Tongue (tissue), 2 donors: ENCODE measurements around the gene SPO11. TPM values are rescaled to one million over a fixed set of nuclear protein-coding genes. Genes with fewer than 3 reads are reported as not detected.
"Not testable (repeated sequence)": the region's sequence is repeated elsewhere in the genome, so short reads cannot be mapped to it uniquely, and the experiment has no call there.

Source experiments
- DNase-seq: peaks from one replicate; pipeline ENCODE4 v3.0.0-alpha.2; 2015
- total RNA-seq: library from RNA; depleted of rRNA; stranded (reverse); fragments of >200 nt; gene quantifications from one replicate; pipeline ENCODE4 v1.2.3, GENCODE V29; 2014

SPO11 gene
- total RNA-seq, 1 donor from 2014 or later = not detected

GRCh38 chr20:57341663-57342062, 12.1 kb downstream of the SPO11 start:
- DNase-seq = no peak

- no peak for DNase-seq
Measured at GRCh38 chr20:57342829-57343228, 13.2 kb downstream of the SPO11 start.

- peak; percentile 89 for DNase-seq
Measured at GRCh38 chr20:57346477-57346876, 16.9 kb downstream of the SPO11 start.

- DNase-seq = no peak
Measured at GRCh38 chr20:57347393-57347792, 17.8 kb downstream of the SPO11 start.

GRCh38 chr20:57348200-57348921, 18.8 kb downstream of the SPO11 start:
- DNase-seq = not testable (repeated sequence)

- not testable (repeated sequence) for DNase-seq
Measured at GRCh38 chr20:57348922-57349574, 19.4 kb downstream of the SPO11 start.

GRCh38 chr20:57350081-57350710, 20.6 kb downstream of the SPO11 start:
- no peak for DNase-seq

GRCh38 chr20:57350726-57351041, 21.1 kb downstream of the SPO11 start:
- not testable (repeated sequence) for DNase-seq

- DNase-seq = peak; percentile 98
Measured at GRCh38 chr20:57351042-57351783, 21.6 kb downstream of the SPO11 start, which contains the start of gene RAE1. TSS of gene RAE1 (plus strand) at chr20:57351255. CDS start at chr20:57354039, 2,784 bp downstream.

GRCh38 chr20:57352305-57352704, 22.7 kb downstream of the SPO11 start:
- DNase-seq = no peak

GRCh38 chr20:57353351-57353750, 23.7 kb downstream of the SPO11 start:
- DNase-seq = no peak

GRCh38 chr20:57361517-57361916, 31.9 kb downstream of the SPO11 start:
- no peak for DNase-seq

- no peak for DNase-seq
Measured at GRCh38 chr20:57364451-57364850, 34.8 kb downstream of the SPO11 start.

- no peak for DNase-seq
Measured at GRCh38 chr20:57369596-57369995, 40.0 kb downstream of the SPO11 start.

GRCh38 chr20:57370316-57370715, 40.7 kb downstream of the SPO11 start:
- DNase-seq = no peak

- DNase-seq = no peak
Measured at GRCh38 chr20:57371363-57371762, 41.8 kb downstream of the SPO11 start.

GRCh38 chr20:57372157-57372556, 42.6 kb downstream of the SPO11 start:
- no peak for DNase-seq

GRCh38 chr20:57372581-57373350, 43.2 kb downstream of the SPO11 start:
- no peak for DNase-seq

GRCh38 chr20:57374343-57374930, 44.8 kb downstream of the SPO11 start:
- no peak for DNase-seq

GRCh38 chr20:57374931-57375651, 45.5 kb downstream of the SPO11 start:
- DNase-seq = no peak
